H1 (cell line): ENCODE results near the gene FMNL1. TPM values are rescaled to one million over a fixed set of nuclear protein-coding genes. Genes with fewer than 3 reads are reported as not detected.

Experiments
- CTCF ChIA-PET: fragments of 300-600 bp; sonication (Branson Sonifier 250); formaldehyde crosslinking; loops from one replicate; lab custom pipeline; 2021; ENCODE audit not compliant: partially characterized antibody; lab: Charles Lee
- POLR2A ChIA-PET: fragments of 300-600 bp; sonication (Branson Sonifier 250); formaldehyde crosslinking; loops from one replicate; lab custom pipeline; 2021; ENCODE audit warnings: inconsistent platforms; ENCODE audit not compliant: partially characterized antibody; lab: Charles Lee
- DNase-seq, 2 experiments: peaks; one replicate each; pipeline versions ENCODE4 v3.0.0 to v3.0.0-alpha.2; 2010 to 2022; ENCODE audit warnings: low spot score in 2 of 2, low read depth in 1 of 2, mixed read lengths in 1 of 2
- FAIRE-seq: peaks from 2 replicates; lab custom pipeline; 2011; peaks lifted over from hg19 to GRCh38; lab: Jason Lieb, UNC
- H2AFZ ChIP-seq: 2 replicates; pipeline ENCODE4 v1.8.1; 2012; ENCODE audit warnings: low read length, inconsistent platforms
- H2AK5ac ChIP-seq: 2 replicates; pipeline ENCODE4 v1.6.1; 2013; ENCODE audit warnings: low read depth, low read length
- H2BK120ac ChIP-seq: replicated peaks from 2 replicates; pipeline ENCODE3; 2013; ENCODE audit warnings: low read depth, low read length, inconsistent platforms
- H2BK12ac ChIP-seq: 2 replicates; pipeline ENCODE4 v1.6.1; 2013; ENCODE audit warnings: low read depth, low read length
- H2BK15ac ChIP-seq: 2 replicates; pipeline ENCODE4 v1.6.1; 2013; ENCODE audit warnings: low read length
- H2BK20ac ChIP-seq: 2 replicates; pipeline ENCODE4 v1.6.1; 2013; ENCODE audit warnings: low read length
- H2BK5ac ChIP-seq: 2 replicates; pipeline ENCODE4 v1.6.1; 2013; ENCODE audit warnings: low read depth, low read length
- H3K14ac ChIP-seq: 2 replicates; pipeline ENCODE4 v1.6.1; 2013; ENCODE audit warnings: inconsistent platforms; ENCODE audit not compliant: insufficient read length
- H3K18ac ChIP-seq: 2 replicates; pipeline ENCODE4 v1.6.1; 2013; ENCODE audit warnings: low read length; ENCODE audit errors: extremely low read depth
- H3K23ac ChIP-seq: 2 replicates; pipeline ENCODE4 v1.6.1; 2013; ENCODE audit warnings: inconsistent platforms; ENCODE audit not compliant: insufficient read length
- H3K23me2 ChIP-seq: 2 replicates; pipeline ENCODE4 v1.6.1; 2013; ENCODE audit warnings: low read depth, low read length
- H3K27ac ChIP-seq: 2 replicates; pipeline ENCODE4 v1.6.1; 2011; ENCODE audit warnings: low read depth, low read length, inconsistent platforms
- H3K27me3 ChIP-seq, 4 experiments: replicated peaks in 1 of 4; 1 replicate in 1 of 4; 2 replicates in 3 of 4; pipeline versions ENCODE4 v1.6.1 to v1.8.1; 2011 to 2013; ENCODE audit warnings: low read length in 3 of 4, mild to moderate bottlenecking in 3 of 4, inconsistent platforms in 2 of 4, mixed read lengths in 2 of 4, moderate library complexity in 1 of 4; ENCODE audit not compliant: control insufficient read depth in 3 of 4, insufficient read depth in 3 of 4; ENCODE audit errors: extremely low read depth in 1 of 4
- H3K36me3 ChIP-seq, 4 experiments: 2 replicates each; pipeline versions ENCODE4 v1.6.1 to v1.8.1; 2011 to 2013; ENCODE audit warnings: mild to moderate bottlenecking in 4 of 4, low read length in 3 of 4, moderate library complexity in 2 of 4, control low read depth in 1 of 4, inconsistent platforms in 1 of 4; ENCODE audit not compliant: insufficient read depth in 4 of 4, control insufficient read depth in 2 of 4
- H3K4ac ChIP-seq: replicated peaks from 2 replicates; pipeline ENCODE3; 2013; ENCODE audit warnings: low read length, low read depth, mixed read lengths, inconsistent platforms; ENCODE audit not compliant: insufficient read length
- H3K4me1 ChIP-seq, 4 experiments: replicated peaks in 1 of 4; 1 replicate in 1 of 4; 2 replicates in 3 of 4; pipeline versions ENCODE4 v1.6.1 to v1.8.1; 2011 to 2013; ENCODE audit warnings: low read length in 3 of 4, inconsistent platforms in 2 of 4, mixed read lengths in 1 of 4; ENCODE audit not compliant: insufficient read depth in 4 of 4, control insufficient read depth in 3 of 4
- H3K4me2 ChIP-seq, 2 experiments: 2 replicates each; pipeline versions ENCODE4 v1.6.1 to v1.8.1; 2011 to 2013; ENCODE audit warnings: low read depth in 2 of 2, low read length in 2 of 2, control low read depth in 1 of 2, inconsistent platforms in 1 of 2, mild to moderate bottlenecking in 1 of 2; ENCODE audit not compliant: insufficient read depth in 1 of 2
- H3K4me3 ChIP-seq, 4 experiments: fragments of 200-600, 300-600 bp in 1 of 4; sonication (generic), shearing (Covaris generic), sonication (Bioruptor Twin) in 1 of 4; 2 replicates each; pipeline versions ENCODE4 v1.5.1 to v1.8.1; 2011 to 2016; ENCODE audit warnings: low read length in 4 of 4, low read depth in 3 of 4, control low read depth in 2 of 4, inconsistent platforms in 2 of 4, mild to moderate bottlenecking in 2 of 4, mixed read lengths in 1 of 4, moderate library complexity in 1 of 4; ENCODE audit not compliant: insufficient read depth in 2 of 4; ENCODE audit errors: extremely low read depth in 1 of 4
- H3K56ac ChIP-seq: replicated peaks from 2 replicates; pipeline ENCODE3; 2013; ENCODE audit warnings: low read depth, mild to moderate bottlenecking, mixed read lengths, low read length, inconsistent platforms; ENCODE audit not compliant: insufficient read length
- H3K79me1 ChIP-seq: 2 replicates; pipeline ENCODE4 v1.6.1; 2013; ENCODE audit warnings: low read depth, low read length, control low read depth
- H3K79me2 ChIP-seq, 2 experiments: 2 replicates each; pipeline versions ENCODE4 v1.6.1 to v1.8.1; 2012 to 2013; ENCODE audit warnings: low read length in 2 of 2, mild to moderate bottlenecking in 2 of 2, inconsistent platforms in 1 of 2; ENCODE audit not compliant: insufficient read depth in 2 of 2, control insufficient read depth in 1 of 2
- H3K9ac ChIP-seq, 4 experiments: replicated peaks in 1 of 4; 1 replicate in 1 of 4; 2 replicates in 3 of 4; pipeline versions ENCODE4 v1.6.1 to v1.8.1; 2011 to 2013; ENCODE audit warnings: low read depth in 3 of 4, low read length in 3 of 4, control low read depth in 2 of 4, mild to moderate bottlenecking in 2 of 4, moderate library complexity in 2 of 4, inconsistent platforms in 1 of 4; ENCODE audit errors: extremely low read depth in 1 of 4
- H3K9me3 ChIP-seq, 2 experiments: 2 replicates each; pipeline versions ENCODE4 v1.6.1 to v1.8.1; 2012 to 2013; ENCODE audit warnings: mild to moderate bottlenecking in 2 of 2, moderate library complexity in 2 of 2, control low read depth in 1 of 2, inconsistent platforms in 1 of 2, low read depth in 1 of 2, low read length in 1 of 2, mixed read lengths in 1 of 2; ENCODE audit not compliant: insufficient read depth in 2 of 2
- H4K20me1 ChIP-seq, 2 experiments: replicated peaks in 1 of 2; 2 replicates each; pipeline versions ENCODE3 to v1.8.1; 2011 to 2013; ENCODE audit warnings: inconsistent platforms in 2 of 2, low read length in 2 of 2, mild to moderate bottlenecking in 1 of 2; ENCODE audit not compliant: insufficient read depth in 2 of 2, control insufficient read depth in 1 of 2
- H4K5ac ChIP-seq: 2 replicates; pipeline ENCODE4 v1.6.1; 2013; ENCODE audit warnings: low read length, low read depth, mixed read lengths, inconsistent platforms; ENCODE audit not compliant: insufficient read length
- H4K8ac ChIP-seq: 2 replicates; pipeline ENCODE4 v1.8.0; 2013; ENCODE audit warnings: mild to moderate bottlenecking, moderate library complexity, low read length, inconsistent platforms; ENCODE audit not compliant: insufficient read depth; ENCODE audit errors: extremely low read depth
- H4K91ac ChIP-seq: replicated peaks from 2 replicates; pipeline ENCODE3; 2013; ENCODE audit warnings: low read length, mixed read lengths, inconsistent platforms; ENCODE audit not compliant: insufficient read length
- CTBP2 ChIP-seq: IDR thresholded peaks from 2 replicates; pipeline ENCODE4 v1.7.0; 2011; ENCODE audit warnings: borderline replicate concordance, mild to moderate bottlenecking, moderate library complexity, mixed read lengths, low read length; ENCODE audit not compliant: insufficient read depth, insufficient read length
- SAP30 ChIP-seq: fragments of 300-600 bp; sonication (generic); IDR thresholded peaks from 2 replicates; pipeline ENCODE4 v1.7.1; 2012; ENCODE audit warnings: low read length, moderate library complexity, mild to moderate bottlenecking, inconsistent platforms; ENCODE audit not compliant: insufficient read depth, insufficient replicate concordance
- WGBS, 2 experiments: shearing (Covaris generic) in 1 of 2; methylation state at CpG; one replicate each; pipeline versions ENCODE4 v1.1.6 to v1.1.7; 2013 to 2015; ENCODE audit warnings: low lambda C conversion rate in 2 of 2, mixed read lengths in 2 of 2, inconsistent platforms in 1 of 2, low coverage in 1 of 2, missing lambda C conversion rate in 1 of 2; ENCODE audit not compliant: insufficient replicate concordance in 2 of 2, insufficient coverage in 1 of 2, insufficient read length in 1 of 2; ENCODE audit errors: extremely low coverage in 1 of 2, missing lambda C conversion rate in 1 of 2; 5-methylcytosine and 5-hydroxymethylcytosine counted together
- polyA plus RNA-seq, 7 experiments: library from polyadenylated mRNA; depleted of rRNA in 3 of 7; stranded (reverse) in 5 of 7; unstranded in 2 of 7; fragments of >200 nt in 5 of 7; fragments of 200-250 nt in 2 of 7; gene quantifications; 1 replicate in 5 of 7; 2 replicates in 1 of 7; 4 replicates in 1 of 7; pipeline versions ENCODE4 v1.2.1 to v1.2.3, GENCODE V29; 2011 to 2013; ENCODE audit warnings: missing spikeins in 2 of 7, mixed read lengths in 2 of 7
- total RNA-seq: library from RNA; stranded (reverse); fragmentation: NEBNext Ultra II Directional; extraction: Animal tissue kit (Norgen Biotek cat#: 25700); gene quantifications from 2 replicates; pipeline ENCODE4 v1.2.1, GENCODE V29; 2021

FMNL1 gene
- total and polyA plus RNA-seq, 2 of the 8 experiments (the other 6 are each of a cell fraction or from before 2014, with no cell fraction given): 2.5 to 8.6 TPM

DNA sequence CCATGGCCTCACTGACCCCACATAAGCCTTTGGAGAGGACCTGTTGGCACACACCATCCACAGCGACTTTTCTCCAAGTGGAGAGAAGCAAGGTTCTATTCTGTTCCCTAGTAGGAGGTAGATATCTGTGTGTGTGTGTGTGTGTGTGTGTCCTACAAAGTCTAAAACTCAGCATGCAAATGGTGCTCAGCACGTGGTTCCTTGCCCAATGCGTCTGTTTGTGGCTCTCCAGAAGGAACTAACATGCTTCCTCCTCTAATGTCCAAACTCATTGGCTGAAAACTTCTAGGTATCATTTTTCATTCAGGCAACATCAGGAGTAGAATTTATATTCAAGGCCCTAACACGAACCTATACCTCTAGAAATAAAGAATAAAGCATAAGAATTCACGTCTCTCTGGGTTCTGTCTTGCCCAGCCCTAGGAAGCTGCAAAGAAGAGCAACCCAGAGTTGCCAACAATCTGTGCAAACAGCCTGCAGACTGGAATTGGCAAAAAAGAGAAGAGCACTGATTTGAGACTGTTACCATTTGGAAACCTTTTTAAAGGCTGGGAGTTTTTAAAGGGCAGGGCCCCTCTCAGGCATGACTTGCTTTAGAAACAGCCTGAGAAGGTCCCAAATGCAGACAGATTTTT lies 69.6 kb downstream of the FMNL1 start:
- H3K18ac ChIP-seq: no peak overlapping the region
- no peak overlapping the region for H3K23ac ChIP-seq
- no peak overlapping the region for H2BK12ac ChIP-seq
- H3K4ac ChIP-seq: no peak overlapping the region
- no peak overlapping the region for H2BK5ac ChIP-seq
- H3K14ac ChIP-seq: no peak overlapping the region
- H2AFZ ChIP-seq: no peak overlapping the region
- no peak for DNase-seq
- H2BK15ac ChIP-seq: no peak overlapping the region
- CTCF ChIA-PET: interaction anchor here (0.9 to 4.6 kb wide), 6 partner anchors 8 to 156 kb away, joined by 3 to 35 read pairs (median 4); partner anchors contain the start of gene ACBD4
- H4K5ac ChIP-seq: no peak overlapping the region
- H3K9me3 ChIP-seq: no peaks in the 10 kb centered on the region
- no peaks in the 10 kb centered on the region for H3K27me3 ChIP-seq
- no peak overlapping the region for H3K56ac ChIP-seq
- H3K4me1 ChIP-seq: peaks cover 0 to 5% (median 0%) of the 10 kb centered on the region in 4 experiments; a peak in 1 of 7 replicates
- H3K4me2 ChIP-seq: no peak overlapping the region
- peaks cover 11% of the 10 kb centered on the region for H3K79me1 ChIP-seq
- H3K23me2 ChIP-seq: no peaks in the 10 kb centered on the region
- no peak overlapping the region for H2BK120ac ChIP-seq
- H3K79me2 ChIP-seq: no peaks in the 10 kb centered on the region
- H4K20me1 ChIP-seq: peaks cover 3 to 4% of the 10 kb centered on the region in 2 experiments
- no peak overlapping the region for H4K91ac ChIP-seq
- 88% methylated on average over 5 of the region's 5 CpGs; no CpG with 5 or more reads in 1 of the 2 experiments for WGBS, 2 experiments
- no peak overlapping the region; the same call in 1 of the 2 replicates for H4K8ac ChIP-seq
- peaks cover 0 to 5% (median 1%) of the 10 kb centered on the region in 4 experiments; a peak in 1 of 8 replicates for H3K36me3 ChIP-seq
- H3K27ac ChIP-seq: no peak overlapping the region
- FAIRE-seq: no peak
- H3K9ac ChIP-seq: no peak overlapping the region
- TF ChIP-seq CTBP2 (no peak), SAP30 (no peak)
- TF ChIP-seq, all 59 proteins: peak for 0
- no peak overlapping the region for H3K4me3 ChIP-seq
- H2AK5ac ChIP-seq: no peak overlapping the region
- POLR2A ChIA-PET: interaction anchor here (0.5 kb wide), 1 partner anchor 446 kb away, joined by 3 read pairs; no protein-coding TSS in a partner anchor
- H2BK20ac ChIP-seq: no peak overlapping the region
